Naive thymus-derived CD4-positive, alpha-beta T cell (primary cell): Measurements from ENCODE around the gene GABRA4. TPM values are rescaled to one million over a fixed set of nuclear protein-coding genes. Genes with fewer than 3 reads are reported as not detected.

Experiments
- ATAC-seq: fragments of 150-1000 bp; cut with Tn5 transposase; 2 replicates; pipeline ENCODE4 v1.10.0; 2021; ENCODE audit warnings: mild to moderate bottlenecking, moderate library complexity
- CTCF ChIA-PET: fragments of 350-600 bp; sonication (Branson Sonifier 250); formaldehyde crosslinking; loops from one replicate; lab custom pipeline; 2021; ENCODE audit warnings: antibody characterized with exemption; lab: Charles Lee
- POLR2A ChIA-PET: fragments of 350-600 bp; sonication (Branson Sonifier 250); formaldehyde crosslinking; loops from one replicate; lab custom pipeline; 2021; ENCODE audit warnings: antibody characterized with exemption, inconsistent platforms; lab: Charles Lee
- DNase-seq, 9 donors: peaks; one replicate each; pipeline versions ENCODE4 v3.0.0 to v3.0.0-alpha.2; 2020 to 2022; ENCODE audit warnings: mixed read lengths in 1 of 9
- H3K27ac ChIP-seq: one replicate; pipeline ENCODE4 v1.7.0; 2013; ENCODE audit warnings: mild to moderate bottlenecking, low read depth, low read length, moderate library complexity
- H3K27me3 ChIP-seq, 2 donors: one replicate each; pipeline ENCODE4 v1.7.0; 2013; ENCODE audit warnings: low read length in 2 of 2, mild to moderate bottlenecking in 2 of 2, moderate library complexity in 2 of 2; ENCODE audit not compliant: control insufficient read depth in 2 of 2, insufficient read depth in 2 of 2
- H3K36me3 ChIP-seq, 3 experiments: 1 replicate in 2 of 3; 2 replicates in 1 of 3; pipeline ENCODE4 v1.7.0; 2013; ENCODE audit warnings: low read length in 3 of 3, mild to moderate bottlenecking in 3 of 3, moderate library complexity in 1 of 3; ENCODE audit not compliant: insufficient read depth in 3 of 3, control insufficient read depth in 2 of 3
- H3K4me1 ChIP-seq, 2 donors: one replicate each; pipeline ENCODE4 v1.7.0; 2013; ENCODE audit warnings: low read length in 2 of 2, mild to moderate bottlenecking in 2 of 2, moderate library complexity in 1 of 2; ENCODE audit not compliant: control insufficient read depth in 2 of 2, insufficient read depth in 2 of 2
- H3K4me3 ChIP-seq: 2 replicates; pipeline ENCODE4 v1.7.0; 2013; ENCODE audit warnings: mild to moderate bottlenecking, low read length
- H3K9me3 ChIP-seq, 3 experiments: 1 replicate in 2 of 3; 2 replicates in 1 of 3; pipeline ENCODE4 v1.7.0; 2013; ENCODE audit warnings: low read length in 3 of 3; ENCODE audit not compliant: control insufficient read depth in 2 of 3
- H3K27ac Mint-ChIP-seq, 9 donors: one replicate each; pipeline ENCODE4 v1.8.0; 2020 to 2022; ENCODE audit warnings: mixed read lengths in 9 of 9, mild to moderate bottlenecking in 8 of 9, moderate library complexity in 5 of 9, inconsistent platforms in 2 of 9
- H3K27me3 Mint-ChIP-seq, 5 donors: one replicate each; pipeline ENCODE4 v1.8.0; 2021 to 2022; ENCODE audit warnings: mixed read lengths in 5 of 5, mild to moderate bottlenecking in 1 of 5
- H3K36me3 Mint-ChIP-seq, 5 donors: one replicate each; pipeline ENCODE4 v1.8.0; 2020 to 2022; ENCODE audit warnings: mixed read lengths in 5 of 5, mild to moderate bottlenecking in 3 of 5, inconsistent platforms in 1 of 5
- H3K4me1 Mint-ChIP-seq, 7 donors: one replicate each; pipeline ENCODE4 v1.8.0; 2020 to 2022; ENCODE audit warnings: mixed read lengths in 7 of 7, mild to moderate bottlenecking in 3 of 7, inconsistent platforms in 1 of 7
- H3K4me3 Mint-ChIP-seq, 10 donors: one replicate each; pipeline ENCODE4 v1.8.0; 2020 to 2022; ENCODE audit warnings: mild to moderate bottlenecking in 10 of 10, mixed read lengths in 10 of 10, moderate library complexity in 6 of 10, inconsistent platforms in 2 of 10
- H3K9me3 Mint-ChIP-seq, 11 donors: one replicate each; pipeline ENCODE4 v1.8.0; 2020 to 2022; ENCODE audit warnings: mixed read lengths in 11 of 11, mild to moderate bottlenecking in 4 of 11, inconsistent platforms in 1 of 11, moderate library complexity in 1 of 11
- intact Hi-C, 2 donors: fragments of 100-400 bp; cut with micrococcal nuclease; formaldehyde crosslinking; loops; one replicate each; pipeline ENCODE4 v1.15.1; 2023
- polyA plus RNA-seq, 2 donors: library from polyadenylated mRNA; unstranded; fragments of 300-500 nt; fragmentation: Illumina TruSeq; gene quantifications; one replicate each; pipeline ENCODE4 v1.2.3, GENCODE V29; 2021
- total RNA-seq, 6 experiments: library from RNA in 5 of 6; stranded (reverse) in 5 of 6; gene quantifications; 1 replicate in 5 of 6; 2 replicates in 1 of 6; pipeline ENCODE4 v1.2.3 and lab custom pipeline; 2021 to 2026

Gene GABRA4
- total and polyA plus RNA-seq, 7 experiments from 2014 or later: not detected

- CTCF ChIA-PET: no interaction called here
- POLR2A ChIA-PET: no interaction called here
- ATAC-seq (no peak), DNase-seq (no peak)
- Histone ChIP-seq H3K4me1 (no peaks in the 10 kb centered on the region), H3K9me3 (no peaks in the 10 kb centered on the region), H3K4me3 (no peak overlapping the region), H3K36me3 (no peaks in the 10 kb centered on the region), H3K27me3 (no peaks in the 10 kb centered on the region), H3K27ac (no peak overlapping the region)
- Mint-ChIP-seq H3K27ac (no peak overlapping the region), H3K4me1 (no peaks in the 10 kb centered on the region), H3K9me3 (peaks cover 0 to 1% (median 0%) of the 10 kb centered on the region in 11 donors), H3K36me3 (no peaks in the 10 kb centered on the region), H3K4me3 (no peak overlapping the region), H3K27me3 (peaks cover 0 to 22% (median 10%) of the 10 kb centered on the region in 5 donors)
- intact Hi-C loops: no loop called here
Observed at GRCh38 chr4:46930891-46931290, 62.5 kb downstream of the GABRA4 start.

- intact Hi-C loops: no loop called here
- CTCF ChIA-PET: no interaction called here
Observed at GRCh38 chr4:46927201-46927600, 66.2 kb downstream of the GABRA4 start.

GRCh38 chr4:46924789-46925529 is 68.4 kb downstream of the GABRA4 start:
- peaks cover 0 to 28% (median 4%) of the 10 kb centered on the region in 5 donors for H3K27me3 Mint-ChIP-seq
- ATAC-seq: no peak
- CTCF ChIA-PET: no interaction called here

More at GRCh38 chr4:46927201-46927600, 66.2 kb downstream of the GABRA4 start:
- Mint-ChIP-seq H3K9me3 (peaks cover 0 to 1% (median 0%) of the 10 kb centered on the region in 11 donors), H3K4me1 (no peaks in the 10 kb centered on the region), H3K4me3 (no peak overlapping the region), H3K27ac (no peak overlapping the region), H3K27me3 (peaks cover 0 to 28% (median 10%) of the 10 kb centered on the region in 5 donors), H3K36me3 (no peaks in the 10 kb centered on the region)
- H3K27me3 ChIP-seq: no peaks in the 10 kb centered on the region
- H3K4me3 ChIP-seq: no peak overlapping the region
- no peaks in the 10 kb centered on the region for H3K36me3 ChIP-seq
- POLR2A ChIA-PET: no interaction called here
- H3K9me3 ChIP-seq: no peaks in the 10 kb centered on the region
- H3K4me1 ChIP-seq: no peaks in the 10 kb centered on the region
- DNase-seq (no peak), ATAC-seq (no peak)
- H3K27ac ChIP-seq: no peak overlapping the region

GRCh38 chr4:46922205-46922604 is 71.2 kb downstream of the GABRA4 start:
- CTCF ChIA-PET: no interaction called here
- H3K4me3 ChIP-seq: no peak overlapping the region
- no peaks in the 10 kb centered on the region for H3K9me3 ChIP-seq
- intact Hi-C loops: no loop called here
- Mint-ChIP-seq H3K36me3 (no peaks in the 10 kb centered on the region), H3K9me3 (no peaks in the 10 kb centered on the region), H3K4me1 (no peaks in the 10 kb centered on the region), H3K27ac (no peak overlapping the region), H3K27me3 (peaks cover 0 to 14% (median 4%) of the 10 kb centered on the region in 5 donors), H3K4me3 (no peak overlapping the region)
- no peaks in the 10 kb centered on the region for H3K27me3 ChIP-seq
- no peak for DNase-seq
- no peaks in the 10 kb centered on the region for H3K36me3 ChIP-seq
- H3K27ac ChIP-seq: no peak overlapping the region
- ATAC-seq: no peak
- H3K4me1 ChIP-seq: no peaks in the 10 kb centered on the region
- POLR2A ChIA-PET: no interaction called here

More at GRCh38 chr4:46924789-46925529, 68.4 kb downstream of the GABRA4 start:
- no peaks in the 10 kb centered on the region for H3K4me1 Mint-ChIP-seq
- no peak overlapping the region for H3K27ac ChIP-seq
- no peak overlapping the region for H3K27ac Mint-ChIP-seq
- no peak for DNase-seq
- peaks cover 0 to 1% (median 0%) of the 10 kb centered on the region in 11 donors for H3K9me3 Mint-ChIP-seq
- H3K4me3 ChIP-seq: no peak overlapping the region
- POLR2A ChIA-PET: no interaction called here
- intact Hi-C loops: no loop called here
- H3K4me1 ChIP-seq: no peaks in the 10 kb centered on the region
- H3K36me3 ChIP-seq: no peaks in the 10 kb centered on the region
- no peak overlapping the region for H3K4me3 Mint-ChIP-seq
- H3K36me3 Mint-ChIP-seq: no peaks in the 10 kb centered on the region
- H3K27me3 ChIP-seq: no peaks in the 10 kb centered on the region
- H3K9me3 ChIP-seq: no peaks in the 10 kb centered on the region

DNA sequence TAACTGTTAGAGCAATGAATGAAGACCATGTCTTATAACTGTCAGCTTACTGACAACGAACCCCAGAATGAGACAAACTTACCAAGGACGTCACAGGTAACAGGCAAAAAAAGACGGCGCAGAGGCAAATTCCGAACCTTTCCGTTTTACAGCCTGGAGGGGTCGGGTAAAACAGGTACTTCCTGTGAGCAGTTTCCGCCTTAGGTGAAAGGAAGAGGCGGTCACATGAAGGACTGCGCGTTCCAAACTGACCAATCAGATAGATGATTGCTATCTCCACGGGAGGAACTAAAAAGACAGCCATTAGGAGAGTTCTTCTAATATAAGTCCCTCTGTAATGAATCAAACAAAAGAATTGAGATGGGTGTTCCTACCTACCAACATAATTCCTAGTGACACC is 84.3 kb downstream of the GABRA4 start, which contains the start of gene COX7B2:
COX7B2 (minus strand) TSS at position 168 of the 400 bp plus-strand sequence. CDS start 174,053 bp downstream, outside the sequence.
- POLR2A ChIA-PET: no interaction called here
- H3K4me1 Mint-ChIP-seq: no peaks in the 10 kb centered on the region
- intact Hi-C loops: no loop called here

DNA sequence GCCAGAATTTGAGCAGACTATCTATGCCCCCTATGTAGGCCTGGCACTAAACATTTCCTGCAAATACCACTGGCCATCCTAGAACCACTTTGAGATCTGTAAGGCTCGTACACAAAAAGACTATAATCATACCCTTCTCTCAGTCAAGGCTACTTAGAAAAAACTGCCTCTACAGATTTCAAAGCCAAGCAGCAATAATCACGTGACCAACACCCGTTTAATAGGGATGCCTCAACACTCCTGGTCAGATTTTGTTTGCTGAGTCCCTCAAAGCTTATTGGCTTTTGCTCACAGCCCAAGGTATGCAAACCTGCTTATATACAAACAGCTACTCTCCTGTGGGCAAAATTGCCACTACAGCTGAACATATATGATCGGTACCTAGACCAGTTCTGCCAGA is 85.2 kb downstream of the GABRA4 start:
- Histone ChIP-seq H3K4me3 (no peak overlapping the region), H3K4me1 (no peaks in the 10 kb centered on the region), H3K27me3 (no peaks in the 10 kb centered on the region), H3K27ac (no peak overlapping the region), H3K36me3 (no peaks in the 10 kb centered on the region), H3K9me3 (no peaks in the 10 kb centered on the region)
- Mint-ChIP-seq H3K9me3 (peaks cover 0 to 6% (median 3%) of the 10 kb centered on the region in 11 donors), H3K27ac (no peak overlapping the region), H3K27me3 (peaks cover 0 to 5% (median 0%) of the 10 kb centered on the region in 5 donors), H3K4me1 (no peaks in the 10 kb centered on the region), H3K4me3 (no peak overlapping the region), H3K36me3 (no peaks in the 10 kb centered on the region)
- ChIA-PET POLR2A (no interaction called here), CTCF (no interaction called here)
- no peak for DNase-seq
- intact Hi-C loops: no loop called here
- no peak for ATAC-seq

More for the DNA sequence above, 84.3 kb downstream of the GABRA4 start, which contains the start of gene COX7B2:
- Histone ChIP-seq H3K27me3 (no peaks in the 10 kb centered on the region), H3K4me1 (no peaks in the 10 kb centered on the region), H3K4me3 (no peak within 1 kb of the TSS), H3K9me3 (no peaks in the 10 kb centered on the region), H3K27ac (no peak within 1 kb of the TSS), H3K36me3 (no peaks in the 10 kb centered on the region)
- DNase-seq (no peak), ATAC-seq (no peak)
- Mint-ChIP-seq H3K9me3 (peaks cover 0 to 6% (median 3%) of the 10 kb centered on the region in 11 donors), H3K27ac (no peak within 1 kb of the TSS), H3K4me3 (no peak within 1 kb of the TSS), H3K36me3 (no peaks in the 10 kb centered on the region), H3K27me3 (peaks cover 0 to 5% (median 0%) of the 10 kb centered on the region in 5 donors)
- CTCF ChIA-PET: no interaction called here

DNA sequence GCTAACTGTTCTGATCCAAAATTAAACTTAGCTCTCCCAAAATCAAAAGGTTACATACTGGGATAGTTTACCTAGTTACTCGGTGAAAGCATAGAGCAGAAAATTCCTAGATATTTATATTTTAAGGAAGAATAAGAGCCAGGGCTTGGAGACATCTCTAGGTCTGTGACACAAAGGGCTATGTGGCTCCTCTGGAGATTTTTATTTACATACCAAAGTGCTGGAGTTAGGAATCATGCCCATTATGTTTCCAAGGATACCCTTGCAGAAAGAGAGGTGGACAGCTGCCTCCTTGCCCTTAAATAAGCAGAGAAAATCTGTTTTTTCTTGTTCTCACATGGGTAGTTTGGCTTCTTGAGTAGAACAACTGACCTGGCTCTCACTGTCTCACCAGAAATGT is 93.3 kb downstream of the GABRA4 start:
- POLR2A ChIA-PET: no interaction called here
- no peak overlapping the region for H3K4me3 ChIP-seq
- no peaks in the 10 kb centered on the region for H3K36me3 ChIP-seq
- ATAC-seq (no peak), DNase-seq (no peak)
- H3K27me3 ChIP-seq: no peaks in the 10 kb centered on the region
- no peaks in the 10 kb centered on the region for H3K4me1 ChIP-seq
- CTCF ChIA-PET: no interaction called here
- H3K27ac ChIP-seq: no peak overlapping the region
- peaks cover 0 to 6% (median 0%) of the 10 kb centered on the region in 11 donors for H3K9me3 Mint-ChIP-seq
- no peak overlapping the region for H3K27ac Mint-ChIP-seq
- intact Hi-C loops: no loop called here
- no peaks in the 10 kb centered on the region for H3K9me3 ChIP-seq
- H3K4me3 Mint-ChIP-seq: no peak overlapping the region
- H3K4me1 Mint-ChIP-seq: no peaks in the 10 kb centered on the region
- peaks cover 0 to 10% (median 0%) of the 10 kb centered on the region in 5 donors for H3K27me3 Mint-ChIP-seq
- no peaks in the 10 kb centered on the region for H3K36me3 Mint-ChIP-seq
